GM12878 (cell line): ENCODE results near the gene KLF6.

Source experiments
- BCL11A ChIP-seq: IDR thresholded peaks from 2 replicates; pipeline ENCODE4 v1.6.1; 2011; ENCODE audit warnings: low read depth, low read length
- DPF2 ChIP-seq: fragments of 450-650 bp; IDR thresholded peaks from 2 replicates; pipeline ENCODE4 v1.6.1; 2017; ENCODE audit warnings: mild to moderate bottlenecking
- ESRRA ChIP-seq: IDR thresholded peaks from 2 replicates; pipeline ENCODE4 v1.6.1; 2012; ENCODE audit warnings: mild to moderate bottlenecking, low read length, improper control_type of control experiment
- EZH2 ChIP-seq: IDR thresholded peaks from 2 replicates; pipeline ENCODE4 v1.6.1; 2012; ENCODE audit warnings: low read depth, mild to moderate bottlenecking, control low read depth, inconsistent platforms, low read length, borderline replicate concordance; ENCODE audit not compliant: control insufficient read depth
- GATAD2B ChIP-seq: fragments of 450-650 bp; conservative IDR thresholded peaks from 2 replicates; pipeline ENCODE4 v1.6.1; 2017; ENCODE audit warnings: low read depth, mild to moderate bottlenecking, moderate library complexity
- SRF ChIP-seq, 2 experiments: IDR thresholded peaks; 2 replicates each; pipeline ENCODE4 v1.6.1; 2011; ENCODE audit warnings: low read depth in 2 of 2, low read length in 2 of 2, mild to moderate bottlenecking in 1 of 2, moderate library complexity in 1 of 2
- TBL1XR1 ChIP-seq: IDR thresholded peaks from 2 replicates; pipeline ENCODE4 v1.6.1; 2012; ENCODE audit warnings: low read depth, low read length, improper control_type of control experiment
- TCF7 ChIP-seq: IDR thresholded peaks from 2 replicates; pipeline ENCODE4 v1.6.1; 2014; ENCODE audit warnings: antibody characterized with exemption, borderline replicate concordance
- ZNF24 ChIP-seq: fragments of 450-650 bp; IDR thresholded peaks from 2 replicates; pipeline ENCODE4 v1.6.1; 2017; ENCODE audit warnings: antibody characterized with exemption, mild to moderate bottlenecking
- TF ChIP-seq, protein P1 (sequence below): IDR thresholded peaks from 2 replicates; pipeline ENCODE4 v1.6.1; 2012; ENCODE audit warnings: low read depth, low read length, improper control_type of control experiment
- TF ChIP-seq, protein P2 (sequence below): IDR thresholded peaks from 2 replicates; pipeline ENCODE4 v1.6.1; 2012; ENCODE audit warnings: mild to moderate bottlenecking, low read depth, low read length
- TF ChIP-seq, protein P3 (sequence below): fragments of 450-650 bp; IDR thresholded peaks from 2 replicates; pipeline ENCODE4 v1.6.1; 2017; ENCODE audit warnings: mild to moderate bottlenecking
- TF ChIP-seq, protein P4 (sequence below), 3 experiments: IDR thresholded peaks in 2 of 3; conservative IDR thresholded peaks in 1 of 3; 2 replicates each; pipeline ENCODE4 v1.5.1; 2011; ENCODE audit warnings: low read depth in 3 of 3, low read length in 3 of 3, mild to moderate bottlenecking in 3 of 3, control low read depth in 2 of 3, moderate library complexity in 2 of 3, inconsistent platforms in 1 of 3, mixed read lengths in 1 of 3; ENCODE audit not compliant: control insufficient read depth in 2 of 3, insufficient read depth in 1 of 3; ENCODE audit errors: extremely low read depth in 1 of 3
- TF ChIP-seq, protein P5 (sequence below): fragments of 450-650 bp; IDR thresholded peaks from 2 replicates; pipeline ENCODE4 v1.6.1; 2016; ENCODE audit warnings: mild to moderate bottlenecking

DNA sequence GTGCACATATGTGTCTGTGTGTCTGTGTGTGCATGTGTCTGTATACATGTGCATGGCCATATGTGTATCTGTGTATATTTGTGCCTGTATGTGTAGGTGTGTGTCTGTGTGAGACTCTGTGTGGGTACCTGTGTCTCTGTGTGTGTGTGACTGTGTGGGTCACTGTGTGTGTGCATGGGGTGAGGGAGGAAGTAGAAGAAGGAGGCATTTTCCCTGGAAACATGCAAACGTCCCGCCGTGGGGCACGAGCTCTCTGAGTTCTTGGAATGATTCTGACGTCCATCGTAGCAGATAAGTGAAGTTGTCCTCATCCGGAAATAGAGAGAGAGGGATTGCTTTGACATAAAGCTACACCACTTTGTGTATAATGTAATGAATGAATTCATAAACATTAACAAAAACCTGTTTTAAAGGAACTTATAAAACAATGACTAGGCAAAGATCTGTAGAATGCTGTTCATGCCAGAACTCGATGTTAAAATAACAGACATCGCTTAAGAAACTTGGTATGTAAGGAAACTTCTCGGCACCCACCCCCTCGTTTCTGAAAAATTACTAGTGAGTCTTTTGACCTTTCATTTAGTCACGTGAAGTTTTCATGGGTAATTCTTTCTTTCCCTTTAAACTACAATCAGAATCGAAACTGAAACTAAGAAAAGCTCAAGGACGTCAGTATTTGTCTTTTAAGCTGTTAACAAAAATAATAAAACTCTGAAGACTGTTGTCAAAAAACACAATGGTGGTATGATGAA, 43.6 kb upstream of the KLF6 start:
- TF ChIP-seq SRF (IDR thresholded peaks at IDR 0.05; ENCODE audit: low read depth in 2 of 2, low read length in 2 of 2) (no peak), GATAD2B (no peak), DPF2 (no peak), TBL1XR1 (no peak), BCL11A (no peak), ESRRA (no peak; the same call in 1 of the 2 replicates), TCF7 (no peak), EZH2 (no peak), ZNF24 (no peak)
- TF ChIP-seq, protein P1, sequence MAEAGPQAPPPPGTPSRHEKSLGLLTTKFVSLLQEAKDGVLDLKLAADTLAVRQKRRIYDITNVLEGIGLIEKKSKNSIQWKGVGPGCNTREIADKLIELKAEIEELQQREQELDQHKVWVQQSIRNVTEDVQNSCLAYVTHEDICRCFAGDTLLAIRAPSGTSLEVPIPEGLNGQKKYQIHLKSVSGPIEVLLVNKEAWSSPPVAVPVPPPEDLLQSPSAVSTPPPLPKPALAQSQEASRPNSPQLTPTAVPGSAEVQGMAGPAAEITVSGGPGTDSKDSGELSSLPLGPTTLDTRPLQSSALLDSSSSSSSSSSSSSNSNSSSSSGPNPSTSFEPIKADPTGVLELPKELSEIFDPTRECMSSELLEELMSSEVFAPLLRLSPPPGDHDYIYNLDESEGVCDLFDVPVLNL = no peak
- TF ChIP-seq, protein P2, sequence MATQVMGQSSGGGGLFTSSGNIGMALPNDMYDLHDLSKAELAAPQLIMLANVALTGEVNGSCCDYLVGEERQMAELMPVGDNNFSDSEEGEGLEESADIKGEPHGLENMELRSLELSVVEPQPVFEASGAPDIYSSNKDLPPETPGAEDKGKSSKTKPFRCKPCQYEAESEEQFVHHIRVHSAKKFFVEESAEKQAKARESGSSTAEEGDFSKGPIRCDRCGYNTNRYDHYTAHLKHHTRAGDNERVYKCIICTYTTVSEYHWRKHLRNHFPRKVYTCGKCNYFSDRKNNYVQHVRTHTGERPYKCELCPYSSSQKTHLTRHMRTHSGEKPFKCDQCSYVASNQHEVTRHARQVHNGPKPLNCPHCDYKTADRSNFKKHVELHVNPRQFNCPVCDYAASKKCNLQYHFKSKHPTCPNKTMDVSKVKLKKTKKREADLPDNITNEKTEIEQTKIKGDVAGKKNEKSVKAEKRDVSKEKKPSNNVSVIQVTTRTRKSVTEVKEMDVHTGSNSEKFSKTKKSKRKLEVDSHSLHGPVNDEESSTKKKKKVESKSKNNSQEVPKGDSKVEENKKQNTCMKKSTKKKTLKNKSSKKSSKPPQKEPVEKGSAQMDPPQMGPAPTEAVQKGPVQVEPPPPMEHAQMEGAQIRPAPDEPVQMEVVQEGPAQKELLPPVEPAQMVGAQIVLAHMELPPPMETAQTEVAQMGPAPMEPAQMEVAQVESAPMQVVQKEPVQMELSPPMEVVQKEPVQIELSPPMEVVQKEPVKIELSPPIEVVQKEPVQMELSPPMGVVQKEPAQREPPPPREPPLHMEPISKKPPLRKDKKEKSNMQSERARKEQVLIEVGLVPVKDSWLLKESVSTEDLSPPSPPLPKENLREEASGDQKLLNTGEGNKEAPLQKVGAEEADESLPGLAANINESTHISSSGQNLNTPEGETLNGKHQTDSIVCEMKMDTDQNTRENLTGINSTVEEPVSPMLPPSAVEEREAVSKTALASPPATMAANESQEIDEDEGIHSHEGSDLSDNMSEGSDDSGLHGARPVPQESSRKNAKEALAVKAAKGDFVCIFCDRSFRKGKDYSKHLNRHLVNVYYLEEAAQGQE = no peak
- TF ChIP-seq, protein P3, sequence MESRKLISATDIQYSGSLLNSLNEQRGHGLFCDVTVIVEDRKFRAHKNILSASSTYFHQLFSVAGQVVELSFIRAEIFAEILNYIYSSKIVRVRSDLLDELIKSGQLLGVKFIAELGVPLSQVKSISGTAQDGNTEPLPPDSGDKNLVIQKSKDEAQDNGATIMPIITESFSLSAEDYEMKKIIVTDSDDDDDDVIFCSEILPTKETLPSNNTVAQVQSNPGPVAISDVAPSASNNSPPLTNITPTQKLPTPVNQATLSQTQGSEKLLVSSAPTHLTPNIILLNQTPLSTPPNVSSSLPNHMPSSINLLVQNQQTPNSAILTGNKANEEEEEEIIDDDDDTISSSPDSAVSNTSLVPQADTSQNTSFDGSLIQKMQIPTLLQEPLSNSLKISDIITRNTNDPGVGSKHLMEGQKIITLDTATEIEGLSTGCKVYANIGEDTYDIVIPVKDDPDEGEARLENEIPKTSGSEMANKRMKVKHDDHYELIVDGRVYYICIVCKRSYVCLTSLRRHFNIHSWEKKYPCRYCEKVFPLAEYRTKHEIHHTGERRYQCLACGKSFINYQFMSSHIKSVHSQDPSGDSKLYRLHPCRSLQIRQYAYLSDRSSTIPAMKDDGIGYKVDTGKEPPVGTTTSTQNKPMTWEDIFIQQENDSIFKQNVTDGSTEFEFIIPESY = no peak
- TF ChIP-seq, protein P4, sequence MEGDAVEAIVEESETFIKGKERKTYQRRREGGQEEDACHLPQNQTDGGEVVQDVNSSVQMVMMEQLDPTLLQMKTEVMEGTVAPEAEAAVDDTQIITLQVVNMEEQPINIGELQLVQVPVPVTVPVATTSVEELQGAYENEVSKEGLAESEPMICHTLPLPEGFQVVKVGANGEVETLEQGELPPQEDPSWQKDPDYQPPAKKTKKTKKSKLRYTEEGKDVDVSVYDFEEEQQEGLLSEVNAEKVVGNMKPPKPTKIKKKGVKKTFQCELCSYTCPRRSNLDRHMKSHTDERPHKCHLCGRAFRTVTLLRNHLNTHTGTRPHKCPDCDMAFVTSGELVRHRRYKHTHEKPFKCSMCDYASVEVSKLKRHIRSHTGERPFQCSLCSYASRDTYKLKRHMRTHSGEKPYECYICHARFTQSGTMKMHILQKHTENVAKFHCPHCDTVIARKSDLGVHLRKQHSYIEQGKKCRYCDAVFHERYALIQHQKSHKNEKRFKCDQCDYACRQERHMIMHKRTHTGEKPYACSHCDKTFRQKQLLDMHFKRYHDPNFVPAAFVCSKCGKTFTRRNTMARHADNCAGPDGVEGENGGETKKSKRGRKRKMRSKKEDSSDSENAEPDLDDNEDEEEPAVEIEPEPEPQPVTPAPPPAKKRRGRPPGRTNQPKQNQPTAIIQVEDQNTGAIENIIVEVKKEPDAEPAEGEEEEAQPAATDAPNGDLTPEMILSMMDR (IDR thresholded peaks at IDR 0.05 in 2 of 3, conservative IDR thresholded peaks at IDR 0.05 in 1 of 3; ENCODE audit: control insufficient read depth in 2 of 3, extremely low read depth in 1 of 3, insufficient read depth in 1 of 3, low read depth in 3 of 3, low read length in 3 of 3) = no peak
- TF ChIP-seq, protein P5, sequence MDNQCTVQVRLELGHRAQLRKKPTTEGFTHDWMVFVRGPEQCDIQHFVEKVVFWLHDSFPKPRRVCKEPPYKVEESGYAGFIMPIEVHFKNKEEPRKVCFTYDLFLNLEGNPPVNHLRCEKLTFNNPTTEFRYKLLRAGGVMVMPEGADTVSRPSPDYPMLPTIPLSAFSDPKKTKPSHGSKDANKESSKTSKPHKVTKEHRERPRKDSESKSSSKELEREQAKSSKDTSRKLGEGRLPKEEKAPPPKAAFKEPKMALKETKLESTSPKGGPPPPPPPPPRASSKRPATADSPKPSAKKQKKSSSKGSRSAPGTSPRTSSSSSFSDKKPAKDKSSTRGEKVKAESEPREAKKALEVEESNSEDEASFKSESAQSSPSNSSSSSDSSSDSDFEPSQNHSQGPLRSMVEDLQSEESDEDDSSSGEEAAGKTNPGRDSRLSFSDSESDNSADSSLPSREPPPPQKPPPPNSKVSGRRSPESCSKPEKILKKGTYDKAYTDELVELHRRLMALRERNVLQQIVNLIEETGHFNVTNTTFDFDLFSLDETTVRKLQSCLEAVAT = no peak
